ENCODE measurements around the gene PTPRG.
A peak's percentile ranks its signal among the peaks of the same experiment; 100 is the strongest.
"Not testable (repeated sequence)": the region's sequence is repeated elsewhere in the genome, so short reads cannot be mapped to it uniquely, and the experiment has no call there.

PTPRG gene

DNA sequence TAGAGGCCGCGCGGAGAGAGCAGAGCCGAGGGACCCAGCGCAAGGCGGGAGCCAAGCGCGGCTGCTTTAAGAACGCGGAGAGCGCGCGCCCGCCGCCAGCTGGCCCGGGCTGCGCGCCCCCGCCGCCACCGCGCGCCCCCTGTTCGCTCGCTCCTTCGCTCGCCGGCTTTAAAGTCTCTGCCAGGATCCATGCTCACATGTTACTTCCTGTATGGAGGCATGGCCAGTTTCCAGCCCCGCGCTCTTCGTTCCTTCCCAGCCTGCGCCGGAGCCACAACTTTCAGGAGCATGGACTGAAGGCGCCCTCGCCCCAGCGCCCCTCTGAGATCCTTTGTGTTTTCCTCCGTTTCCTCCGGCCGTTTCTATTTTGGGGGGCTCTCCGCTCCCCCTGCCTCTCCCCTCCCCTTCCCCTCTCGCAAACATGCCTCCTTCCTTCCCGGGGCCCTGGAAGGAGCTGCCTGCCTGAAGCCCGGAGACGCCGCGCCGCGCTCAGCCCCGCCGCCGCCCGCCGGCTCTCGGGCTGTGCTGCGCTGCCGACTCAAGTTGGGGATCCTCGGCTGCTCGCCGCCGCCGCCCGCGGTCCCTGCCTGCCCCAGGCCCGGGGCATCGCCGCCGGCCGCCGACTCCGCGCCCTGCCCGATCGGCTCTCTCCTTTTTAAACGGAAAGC lies at the start of gene PTPRG:
Gene PTPRG, plus strand, starts transcription at position 198 of the 668 bp plus-strand sequence. CDS start 717 bp downstream, outside the sequence.
- DNase-seq: peak; percentile 87

DNA sequence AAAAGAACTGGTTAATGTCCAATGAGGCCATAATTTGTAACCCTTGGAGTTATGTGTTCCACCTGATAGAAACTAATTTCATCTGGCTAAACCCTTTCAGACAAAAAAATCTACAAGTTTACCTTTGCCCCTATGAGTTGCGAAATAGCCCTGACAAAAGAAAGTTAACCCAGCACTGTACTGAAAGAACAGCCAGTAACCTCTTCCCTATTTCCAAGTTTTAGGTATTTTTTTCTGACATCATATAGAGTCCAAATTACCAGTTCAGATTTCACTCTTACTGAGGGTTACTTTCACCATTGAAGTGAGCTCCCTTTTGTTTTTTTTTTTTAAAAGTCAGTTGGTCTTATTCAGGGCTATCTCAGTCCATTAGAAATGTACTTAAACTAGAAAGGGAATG lies 42.8 kb upstream of the PTPRG start:
- no peak for DNase-seq

GRCh38 chr3:61520966-61521628 lies 40.3 kb upstream of the PTPRG start:
- DNase-seq: peak; percentile 15

DNA sequence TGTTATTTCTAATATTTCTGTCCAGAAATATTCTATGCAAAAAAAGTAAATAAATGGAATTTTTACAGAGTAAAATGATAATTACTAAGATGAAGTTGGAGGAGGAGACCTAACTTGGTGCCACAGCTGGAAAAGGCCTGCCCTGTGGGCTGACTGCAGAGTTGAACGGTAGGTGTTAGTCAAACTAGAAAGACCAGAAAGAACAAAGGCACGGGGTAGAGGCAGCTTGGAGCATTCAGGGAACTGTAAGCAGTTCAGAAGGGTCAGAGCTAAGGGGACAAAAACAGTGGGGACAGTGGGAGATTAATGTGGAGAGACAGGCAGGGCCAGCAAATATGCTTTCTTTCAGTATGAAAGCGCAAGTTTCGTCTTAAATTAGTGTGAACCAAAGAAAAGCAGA lies 39.3 kb upstream of the PTPRG start:
- DNase-seq: no peak

DNA sequence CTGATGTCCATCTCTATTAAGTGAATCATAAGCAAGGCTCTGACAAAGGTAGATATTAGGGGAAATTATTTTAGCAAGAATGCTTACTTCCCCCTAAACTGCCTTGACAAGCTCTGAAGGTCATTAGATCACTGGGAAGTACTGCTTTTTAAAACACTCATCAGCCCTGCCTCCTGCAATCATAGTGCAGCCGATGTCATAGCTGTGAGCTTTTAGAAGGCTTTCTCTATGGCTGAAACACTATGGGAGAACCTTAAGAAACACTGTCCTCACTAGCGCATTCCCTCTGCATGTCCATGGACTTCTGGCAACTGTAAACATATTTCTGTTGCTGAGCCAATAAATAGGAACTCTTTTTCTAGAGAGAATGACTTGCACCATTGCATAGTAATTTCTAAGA lies 38.7 kb upstream of the PTPRG start:
- peak; percentile 11 for DNase-seq

GRCh38 chr3:61524933-61525332 lies 36.4 kb upstream of the PTPRG start:
- DNase-seq: no peak

DNA sequence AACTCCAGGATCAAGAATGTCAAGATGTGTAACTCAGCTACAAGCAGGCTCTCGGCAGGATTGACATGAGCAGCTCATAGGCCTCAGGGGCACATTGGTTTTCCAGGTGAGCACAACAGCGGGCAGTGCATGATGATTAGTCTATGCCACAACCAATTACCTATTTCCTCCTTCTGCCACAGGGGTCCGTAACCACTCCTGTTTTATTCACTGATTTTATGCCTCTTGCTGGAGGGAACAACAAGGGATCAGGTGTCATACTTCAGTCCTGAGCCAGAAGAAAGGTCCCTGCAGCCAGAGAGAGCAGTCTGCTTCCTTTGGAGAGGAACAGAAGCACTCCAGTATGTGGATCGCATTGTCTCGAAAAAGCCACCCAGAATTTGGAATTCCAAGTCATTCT lies 35.1 kb upstream of the PTPRG start:
- no peak for DNase-seq

GRCh38 chr3:61527011-61527410 lies 34.4 kb upstream of the PTPRG start:
- DNase-seq: no peak

DNA sequence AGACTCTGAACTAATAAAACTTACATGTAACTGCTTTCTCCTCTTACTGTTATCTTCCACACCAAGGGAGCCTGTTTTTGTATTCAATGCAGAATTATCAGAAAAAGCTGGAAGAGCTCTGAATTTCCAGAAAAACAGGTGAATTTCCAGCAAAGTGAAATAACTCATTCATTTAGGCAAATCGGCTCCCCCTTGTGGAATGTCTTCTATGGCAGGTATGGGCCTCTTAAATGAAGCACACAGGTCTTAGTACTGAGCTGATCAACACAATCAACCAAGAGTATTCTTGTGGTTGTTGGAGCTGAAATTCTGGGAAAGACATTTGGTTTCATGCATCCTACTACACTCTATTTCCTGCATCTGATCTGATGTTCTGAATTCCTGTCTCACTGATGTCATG lies 31.0 kb upstream of the PTPRG start:
- peak; percentile 52 for DNase-seq

- no peak for DNase-seq
Measured at GRCh38 chr3:61531528-61531927, 29.8 kb upstream of the PTPRG start.

DNA sequence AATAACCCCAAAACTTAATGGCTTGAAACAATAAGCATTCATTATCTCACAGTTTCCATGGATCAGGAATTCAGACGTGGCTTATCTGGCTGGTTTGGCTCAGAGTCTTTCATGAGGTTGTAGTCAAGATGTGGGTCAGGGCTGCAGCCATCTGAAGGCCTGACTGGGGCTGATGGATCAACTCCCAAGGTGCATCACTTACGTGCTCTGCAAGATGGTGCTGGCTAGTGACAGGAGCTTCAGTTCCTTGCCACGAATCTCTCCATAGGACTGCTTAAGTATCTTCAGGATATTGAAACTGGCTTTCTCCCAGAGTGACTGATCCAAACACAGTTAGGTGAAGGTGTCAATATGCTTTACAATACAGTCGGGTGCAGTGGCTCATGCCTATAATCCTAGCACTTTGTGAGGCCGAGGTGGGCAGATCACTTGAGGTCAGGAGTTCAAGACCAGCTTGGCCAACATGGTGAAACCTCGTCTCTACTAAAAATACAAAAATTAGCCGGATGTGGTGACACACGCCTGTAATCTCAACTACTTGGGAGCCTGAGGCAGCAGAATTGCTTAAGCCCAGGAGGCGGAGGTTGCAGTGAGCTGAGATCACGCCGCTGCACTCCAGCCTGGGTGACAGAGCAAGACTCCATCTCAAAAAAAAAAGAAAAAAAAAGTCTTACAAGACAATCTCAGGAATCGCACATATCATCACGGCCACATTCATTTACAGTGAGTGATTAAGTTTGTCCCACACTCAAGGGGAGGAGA lies 28.5 kb upstream of the PTPRG start:
- no peak for DNase-seq

DNA sequence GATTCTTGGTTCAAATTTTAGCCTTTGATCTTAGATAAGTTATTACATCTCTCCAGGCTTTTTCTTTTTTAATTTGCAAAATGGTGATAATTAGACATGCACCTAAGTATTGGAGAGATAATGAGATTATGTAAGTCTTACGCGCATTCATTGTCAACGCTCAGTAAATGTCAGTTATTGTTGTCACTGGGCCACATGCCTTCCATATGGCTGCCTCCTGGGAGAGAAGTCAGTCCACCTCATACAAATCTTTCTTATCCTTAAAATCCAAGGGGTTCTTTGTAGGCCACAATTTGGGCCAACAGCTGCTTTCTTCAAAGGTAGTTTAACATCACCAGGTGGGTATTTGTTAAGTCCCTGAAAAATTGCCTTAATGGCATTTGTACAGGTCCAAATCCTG lies 25.5 kb upstream of the PTPRG start:
- no peak for DNase-seq

DNA sequence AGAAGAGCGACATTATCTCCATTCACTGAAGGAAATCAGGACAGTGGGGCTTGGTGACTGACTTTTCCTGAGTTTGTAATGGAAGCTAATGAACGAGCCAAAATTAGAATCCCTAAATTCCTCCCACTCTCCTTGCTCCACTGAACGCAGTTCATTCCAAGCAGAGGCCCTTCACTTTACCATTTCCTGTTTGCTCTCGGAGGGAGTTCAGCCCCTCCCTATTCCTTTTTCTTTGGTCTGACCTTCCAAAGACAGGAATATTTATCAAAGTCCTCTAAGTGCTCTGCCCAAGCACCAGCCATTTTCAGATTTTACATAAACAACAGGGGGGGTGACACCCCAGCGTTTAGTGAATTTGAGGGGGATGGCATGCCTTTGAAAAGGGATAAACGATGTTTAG lies 24.0 kb upstream of the PTPRG start:
- DNase-seq: no peak

GRCh38 chr3:61538486-61538885 lies 22.9 kb upstream of the PTPRG start:
- no peak for DNase-seq

- no peak for DNase-seq
Measured at GRCh38 chr3:61541694-61542093, 19.7 kb upstream of the PTPRG start.

- no peak for DNase-seq
Measured at GRCh38 chr3:61545716-61546115, 15.7 kb upstream of the PTPRG start.

DNA sequence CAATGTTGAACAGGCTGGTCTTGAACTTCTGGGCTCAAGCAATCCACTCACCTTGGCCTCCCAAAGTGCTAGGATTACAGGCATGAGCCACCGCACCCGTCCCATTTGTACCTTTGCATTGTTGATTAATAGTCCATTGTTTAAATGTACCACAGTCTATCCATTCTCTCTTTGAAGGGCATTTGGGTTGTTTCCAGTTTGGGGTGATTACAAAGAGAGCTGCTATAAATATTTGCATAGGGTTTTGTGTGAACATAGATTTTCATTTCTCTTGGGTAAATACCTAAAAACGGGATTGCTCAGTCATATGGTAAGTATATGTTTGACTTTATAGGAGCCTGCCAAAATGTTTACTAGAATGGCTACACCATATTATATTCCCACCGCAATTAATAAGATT lies 13.7 kb upstream of the PTPRG start:
- no peak for DNase-seq

GRCh38 chr3:61552704-61553103 lies 8.7 kb upstream of the PTPRG start:
- not testable (repeated sequence) for DNase-seq

GRCh38 chr3:61559136-61559731 lies 2.1 kb upstream of the PTPRG start:
- DNase-seq: no peak

GRCh38 chr3:61560517-61561373 lies 626 bp upstream of the PTPRG start:
- peak; percentile 79 for DNase-seq

- peak; percentile 50 for DNase-seq
Measured at GRCh38 chr3:61562042-61562720, 810 bp downstream of the PTPRG start.

- DNase-seq: no peak
Measured at GRCh38 chr3:61562721-61563312, 1.4 kb downstream of the PTPRG start.
